HFFc6 (cell line): ENCODE results near the gene STYX. TPM values are rescaled to one million over a fixed set of nuclear protein-coding genes. Genes with fewer than 3 reads are reported as not detected.

Experiments
- DNase-seq: peaks from one replicate; pipeline ENCODE4 v3.0.0-alpha.2; 2018
- H3K27ac Mint-ChIP-seq: 2 replicates; pipeline ENCODE4 v1.8.0; 2020; ENCODE audit warnings: mild to moderate bottlenecking, mixed read lengths
- H3K27me3 Mint-ChIP-seq: 2 replicates; pipeline ENCODE4 v1.8.0; 2021; ENCODE audit warnings: mild to moderate bottlenecking, moderate library complexity, mixed read lengths; ENCODE audit not compliant: insufficient read depth
- H3K36me3 Mint-ChIP-seq: 2 replicates; pipeline ENCODE4 v1.8.0; 2021; ENCODE audit warnings: low read depth, mixed read lengths
- H3K4me1 Mint-ChIP-seq: 2 replicates; pipeline ENCODE4 v1.8.0; 2020; ENCODE audit warnings: low read depth, mixed read lengths
- H3K4me3 Mint-ChIP-seq: 2 replicates; pipeline ENCODE4 v1.8.0; 2020; ENCODE audit warnings: mild to moderate bottlenecking, moderate library complexity, mixed read lengths
- H3K9me3 Mint-ChIP-seq: 2 replicates; pipeline ENCODE4 v1.8.0; 2020; ENCODE audit warnings: mild to moderate bottlenecking, mixed read lengths
- CTCF ChIP-seq: fragments of 200-600 bp; sonication (generic); IDR thresholded peaks from 2 replicates; pipeline ENCODE4 v1.5.0; 2021; ENCODE audit warnings: antibody characterized with exemption, mild to moderate bottlenecking
- total RNA-seq, 6 experiments: library from RNA; stranded (reverse); fragmentation: NEBNext Ultra II Directional; extraction: Animal tissue kit (Norgen Biotek cat#: 25700); gene quantifications; 2 replicates in 1 of 6; 3 replicates in 5 of 6; pipeline ENCODE4 v1.2.3, GENCODE V29; 2021

STYX gene
- total RNA-seq, 6 experiments from 2014 or later: 19.3 to 24.7 (median 22.8) TPM

- peaks cover 24% of the 10 kb centered on the region for H3K4me1 Mint-ChIP-seq
- H3K9me3 Mint-ChIP-seq: no peaks in the 10 kb centered on the region
- no peaks in the 10 kb centered on the region for H3K27me3 Mint-ChIP-seq
- no peak overlapping the region for H3K4me3 Mint-ChIP-seq
- no peak for DNase-seq
- peaks cover 13% of the 10 kb centered on the region; the same call in 1 of the 2 replicates for H3K36me3 Mint-ChIP-seq
- peak overlapping the region; percentile 18; the same call in 1 of the 2 replicates for H3K27ac Mint-ChIP-seq
- no peak for TF ChIP-seq CTCF
Measured at GRCh38 chr14:52781629-52782028, 51.7 kb downstream of the STYX start.

GRCh38 chr14:52783206-52783605 is 53.2 kb downstream of the STYX start:
- no peaks in the 10 kb centered on the region for H3K27me3 Mint-ChIP-seq
- peaks cover 9% of the 10 kb centered on the region for H3K36me3 Mint-ChIP-seq
- H3K27ac Mint-ChIP-seq: no peak overlapping the region
- H3K9me3 Mint-ChIP-seq: no peaks in the 10 kb centered on the region
- peaks cover 30% of the 10 kb centered on the region for H3K4me1 Mint-ChIP-seq
- DNase-seq: no peak
- no peak for TF ChIP-seq CTCF
- H3K4me3 Mint-ChIP-seq: no peak overlapping the region

GRCh38 chr14:52786887-52787286 is 56.9 kb downstream of the STYX start:
- Mint-ChIP-seq H3K4me1 (peaks cover 56% of the 10 kb centered on the region), H3K9me3 (peaks cover 13% of the 10 kb centered on the region), H3K27ac (no peak overlapping the region), H3K4me3 (no peak overlapping the region), H3K36me3 (peaks cover 28% of the 10 kb centered on the region), H3K27me3 (peaks cover 1% of the 10 kb centered on the region)
- TF ChIP-seq CTCF: no peak
- DNase-seq: no peak

- TF ChIP-seq CTCF: no peak
- Mint-ChIP-seq H3K4me3 (peak overlapping the region; percentile 74), H3K36me3 (peaks cover 21% of the 10 kb centered on the region), H3K27me3 (peaks cover 1% of the 10 kb centered on the region), H3K4me1 (peaks cover 57% of the 10 kb centered on the region), H3K9me3 (peaks cover 13% of the 10 kb centered on the region), H3K27ac (peak overlapping the region; percentile 23; the same call in 1 of the 2 replicates)
- DNase-seq: no peak
Measured at GRCh38 chr14:52789118-52789517, 59.2 kb downstream of the STYX start.

GRCh38 chr14:52790011-52790755 is 60.2 kb downstream of the STYX start:
- no peak for DNase-seq
- TF ChIP-seq CTCF: no peak
- H3K36me3 Mint-ChIP-seq: peaks cover 21% of the 10 kb centered on the region
- H3K9me3 Mint-ChIP-seq: peaks cover 13% of the 10 kb centered on the region
- H3K27ac Mint-ChIP-seq: peak overlapping the region; percentile 99
- H3K4me3 Mint-ChIP-seq: peak overlapping the region; percentile 93
- peaks cover 53% of the 10 kb centered on the region for H3K4me1 Mint-ChIP-seq
- H3K27me3 Mint-ChIP-seq: peaks cover 1% of the 10 kb centered on the region
